LHCN-M2 (cell line): ENCODE results near the gene GSTP1. TPM values are rescaled to one million over a fixed set of nuclear protein-coding genes. Genes with fewer than 3 reads are reported as not detected.
"Not testable (repeated sequence)": the region's sequence is repeated elsewhere in the genome, so short reads cannot be mapped to it uniquely, and the experiment has no call there.

Source experiments
- DNase-seq: peaks from one replicate; pipeline ENCODE4 v3.0.0-alpha.2; 2012; ENCODE audit warnings: low read depth
- polyA plus RNA-seq: library from polyadenylated mRNA; unstranded; fragments of >200 nt; gene quantifications from one replicate; pipeline ENCODE4 v1.2.1, GENCODE V29; 2012; ENCODE audit warnings: missing spikeins
- total RNA-seq: library from RNA; depleted of rRNA; stranded (reverse); fragments of >200 nt; gene quantifications from 2 replicates; pipeline ENCODE4 v1.2.3, GENCODE V29; 2014; rRNA removed

Gene GSTP1
- total RNA-seq, result 446 and 608 TPM in 2 replicates
- 1,046 TPM for polyA plus RNA-seq

GRCh38 chr11:67583247-67584204 lies at the start of gene GSTP1:
TSS of gene GSTP1 (plus strand) at chr11:67583812. CDS start at chr11:67583844, 32 bp downstream.
- peak; percentile 88 for DNase-seq

GRCh38 chr11:67534070-67534679 lies 49.4 kb upstream of the GSTP1 start:
- DNase-seq, result peak; percentile 27

DNA sequence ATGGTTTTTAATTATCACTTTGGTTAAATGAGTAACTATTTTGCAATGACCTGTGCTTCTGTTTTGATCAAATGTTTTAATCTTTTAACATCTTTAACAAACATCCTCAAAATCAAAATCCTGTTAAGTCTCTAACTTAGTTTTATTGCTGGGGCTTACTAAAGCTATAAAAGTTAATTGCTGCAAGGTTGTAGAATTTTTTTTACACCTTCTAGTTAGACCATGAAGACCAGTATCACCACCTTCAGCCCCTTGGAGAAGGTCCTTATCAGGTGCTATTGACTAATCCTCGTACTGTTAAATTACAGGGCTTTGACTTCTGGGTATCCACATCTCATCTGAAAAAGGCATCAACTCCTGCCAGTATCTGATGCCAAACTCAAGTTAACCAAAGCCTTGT lies 48.1 kb upstream of the GSTP1 start:
- DNase-seq, result no peak

DNA sequence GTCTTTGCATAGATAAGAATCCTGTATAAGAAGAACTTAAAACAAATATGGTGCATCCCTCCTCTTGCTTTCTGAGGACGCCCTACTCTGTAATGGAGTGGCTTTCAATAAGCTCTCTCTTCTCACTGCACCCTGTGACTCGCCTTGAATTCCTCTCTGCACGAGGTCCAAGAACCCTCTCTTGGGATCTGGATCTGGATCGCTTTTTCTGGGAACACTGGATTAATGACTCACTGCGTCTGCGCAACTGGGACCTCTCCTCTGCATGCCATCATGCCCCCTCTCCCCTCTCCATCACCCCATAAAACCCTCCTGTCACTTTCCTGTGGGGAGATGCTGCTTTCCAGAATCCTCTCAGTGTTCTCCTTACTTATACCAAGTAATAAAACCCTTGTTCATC lies 45.3 kb upstream of the GSTP1 start:
- DNase-seq, result no peak

GRCh38 chr11:67538823-67539505 lies 44.6 kb upstream of the GSTP1 start:
- DNase-seq, result no peak

GRCh38 chr11:67539550-67539949 lies 44.1 kb upstream of the GSTP1 start:
- peak; percentile 10 for DNase-seq

DNA sequence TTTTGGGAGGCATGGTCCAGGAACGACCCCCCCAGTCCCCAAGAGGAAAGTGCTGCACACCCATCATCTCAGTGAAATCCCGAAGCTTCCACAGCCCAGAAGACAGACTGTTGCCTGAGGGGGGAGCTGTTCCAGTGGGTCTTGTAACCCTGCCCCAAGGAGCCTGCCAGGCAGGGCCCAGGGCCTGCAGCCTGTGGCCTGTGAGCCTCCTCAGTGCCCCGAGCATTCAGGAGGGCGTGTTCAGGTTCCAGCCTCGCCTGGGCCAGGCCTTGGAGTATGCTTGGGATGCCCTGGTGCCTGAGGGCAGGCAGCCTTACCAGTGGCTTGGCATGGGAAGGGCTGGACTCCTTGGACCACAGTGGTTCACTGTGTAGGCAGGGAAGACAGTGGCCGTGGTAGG lies 42.4 kb upstream of the GSTP1 start:
- DNase-seq, result no peak

DNA sequence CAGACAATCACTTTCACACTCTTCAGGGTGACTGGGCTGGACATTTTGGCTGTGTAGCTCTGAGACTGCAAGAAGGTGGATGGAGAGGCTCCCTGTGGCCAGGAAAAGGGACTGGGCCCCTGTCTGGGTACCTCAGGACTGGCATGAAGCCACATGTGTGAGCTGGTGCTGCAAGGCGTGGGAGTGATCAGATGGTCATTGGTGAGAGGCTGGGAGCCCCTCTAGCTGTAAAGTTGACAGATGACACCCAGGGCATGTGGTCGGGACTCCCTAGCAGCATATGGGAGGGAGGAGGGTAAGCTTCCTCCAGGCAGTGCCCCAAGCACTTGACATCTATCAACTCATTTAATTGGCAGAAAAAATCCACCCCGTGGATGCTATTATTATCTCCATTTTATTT lies 41.4 kb upstream of the GSTP1 start:
- DNase-seq, result no peak

DNA sequence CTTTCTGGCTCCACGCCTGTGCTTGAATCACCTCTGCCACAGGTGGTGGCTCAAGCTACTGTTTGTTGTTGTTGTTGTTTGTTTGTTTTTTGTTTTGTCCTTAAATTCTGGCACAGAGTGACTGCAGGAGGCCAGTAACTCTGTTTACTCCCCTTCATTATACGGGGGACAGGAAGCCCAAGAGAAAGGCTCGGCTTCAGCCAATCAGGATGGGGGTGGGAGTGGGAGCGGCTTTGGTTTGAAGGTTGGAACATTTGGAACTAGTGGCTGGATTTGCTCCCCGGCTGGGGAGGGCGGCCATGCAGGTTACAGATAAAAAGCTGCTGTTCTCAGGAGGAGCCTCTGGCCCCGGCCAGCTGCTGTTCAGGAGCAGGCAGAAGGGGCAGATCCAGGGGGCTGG lies 40.6 kb upstream of the GSTP1 start:
- no peak for DNase-seq

DNA sequence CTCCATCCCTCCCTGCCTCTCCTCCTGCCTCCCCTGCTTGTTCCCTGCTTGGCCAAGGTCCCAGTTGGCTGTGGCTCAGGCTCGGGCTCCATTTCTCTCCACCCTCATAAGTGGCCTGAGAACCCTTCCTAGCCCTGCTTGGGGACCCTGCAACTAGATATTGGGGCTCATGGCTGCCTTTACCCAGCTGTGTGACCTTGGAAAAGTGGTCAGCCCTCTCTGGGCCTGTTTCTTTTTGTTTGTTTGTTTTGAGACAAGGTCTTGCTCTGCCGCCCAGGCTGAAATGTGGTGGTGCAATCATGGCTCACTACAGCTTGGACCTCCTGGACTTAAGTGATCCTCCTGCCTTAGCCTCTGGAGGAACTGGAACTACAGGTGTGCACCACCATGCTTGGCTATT lies 40.0 kb upstream of the GSTP1 start:
- DNase-seq, result no peak

DNA sequence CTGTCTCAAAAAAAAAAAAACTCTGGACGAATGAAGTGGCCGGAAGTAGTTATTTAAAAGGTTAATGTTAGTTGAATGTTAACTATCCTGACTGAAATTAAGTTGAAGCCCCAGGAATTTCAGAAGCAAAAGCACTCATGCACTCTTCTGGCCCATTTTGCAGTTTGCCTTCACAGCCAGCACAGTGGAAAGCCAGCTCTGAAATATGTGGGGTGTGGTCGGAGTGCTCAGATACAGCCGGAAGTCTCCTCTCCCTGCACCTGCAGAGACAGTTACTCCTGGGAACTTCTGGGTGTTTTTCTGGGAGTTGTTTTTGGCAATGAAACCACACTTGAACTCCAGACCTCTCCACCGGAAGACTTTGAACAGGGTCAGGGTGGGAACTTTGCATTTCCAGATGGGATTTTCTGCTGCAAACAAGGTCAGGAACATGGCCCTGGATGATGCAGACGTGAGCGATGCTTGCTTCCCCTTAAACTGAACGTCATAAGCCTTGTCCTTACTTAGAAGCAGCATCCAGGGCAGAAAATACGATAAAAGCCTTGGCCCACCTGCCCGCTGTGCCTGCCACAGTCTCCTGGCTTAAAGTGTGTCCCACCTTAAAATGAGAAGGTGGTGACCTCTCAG lies 38.9 kb upstream of the GSTP1 start:
- DNase-seq, result no peak

GRCh38 chr11:67545280-67545679 lies 38.3 kb upstream of the GSTP1 start:
- no peak for DNase-seq

GRCh38 chr11:67548112-67548511 lies 35.5 kb upstream of the GSTP1 start:
- not testable (repeated sequence) for DNase-seq

GRCh38 chr11:67548555-67549110 lies 35.0 kb upstream of the GSTP1 start:
- DNase-seq, result no peak

GRCh38 chr11:67551127-67551526 lies 32.5 kb upstream of the GSTP1 start:
- no peak for DNase-seq

DNA sequence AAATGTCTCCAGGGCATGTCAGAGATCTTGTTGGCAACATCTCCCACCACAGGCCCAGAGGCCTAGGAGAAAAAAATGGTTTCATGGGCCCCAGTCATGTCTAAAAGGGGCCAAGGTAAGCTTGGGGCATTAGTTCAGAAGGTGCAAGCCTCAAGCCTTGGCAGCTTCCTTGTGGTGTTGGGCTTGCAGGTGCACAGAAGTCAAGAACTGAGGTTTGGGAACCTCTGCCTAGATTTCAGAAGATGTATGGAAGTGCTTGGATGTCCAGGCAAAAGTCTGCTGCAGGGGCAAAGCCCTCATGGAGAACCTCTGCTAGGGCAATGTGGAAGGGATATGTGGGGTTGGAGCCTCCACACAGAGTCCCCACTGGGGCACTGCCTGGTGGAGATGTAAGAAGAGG lies 31.9 kb upstream of the GSTP1 start:
- DNase-seq, result not testable (repeated sequence)

GRCh38 chr11:67556244-67556643 lies 27.4 kb upstream of the GSTP1 start:
- DNase-seq, result no peak

- no peak for DNase-seq
Measured at GRCh38 chr11:67558084-67558772, 25.4 kb upstream of the GSTP1 start.

DNA sequence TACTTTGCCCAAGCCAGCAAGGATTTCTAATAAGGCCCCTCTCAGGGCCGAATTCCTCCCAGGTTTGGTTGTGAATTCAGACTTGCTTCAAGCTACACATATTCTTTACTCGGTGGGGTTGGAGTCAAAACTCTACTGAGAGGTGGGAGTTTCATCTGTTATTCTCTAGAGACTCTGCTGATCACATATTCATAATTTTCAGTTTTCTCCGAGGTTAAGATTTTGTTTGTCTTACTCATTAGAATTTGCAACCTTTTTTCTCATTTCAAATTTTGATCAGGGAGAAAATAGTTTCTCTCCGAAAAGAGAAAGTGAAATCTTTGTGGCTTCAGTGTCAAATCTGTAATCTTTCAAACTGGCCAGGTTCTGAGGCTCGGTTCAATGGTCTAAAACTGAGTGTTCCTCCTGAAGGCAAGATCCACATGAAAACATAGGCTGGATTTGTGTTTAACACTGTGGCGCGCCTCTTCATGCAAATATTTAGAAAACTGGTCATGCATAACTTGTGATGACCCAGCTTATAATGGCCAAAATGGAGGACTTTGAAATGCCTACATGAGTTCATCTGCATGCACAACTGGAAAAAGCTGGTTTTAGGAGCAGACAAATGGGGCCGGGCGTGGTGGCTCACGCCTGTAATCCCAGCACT lies 21.5 kb upstream of the GSTP1 start:
- no peak for DNase-seq

DNA sequence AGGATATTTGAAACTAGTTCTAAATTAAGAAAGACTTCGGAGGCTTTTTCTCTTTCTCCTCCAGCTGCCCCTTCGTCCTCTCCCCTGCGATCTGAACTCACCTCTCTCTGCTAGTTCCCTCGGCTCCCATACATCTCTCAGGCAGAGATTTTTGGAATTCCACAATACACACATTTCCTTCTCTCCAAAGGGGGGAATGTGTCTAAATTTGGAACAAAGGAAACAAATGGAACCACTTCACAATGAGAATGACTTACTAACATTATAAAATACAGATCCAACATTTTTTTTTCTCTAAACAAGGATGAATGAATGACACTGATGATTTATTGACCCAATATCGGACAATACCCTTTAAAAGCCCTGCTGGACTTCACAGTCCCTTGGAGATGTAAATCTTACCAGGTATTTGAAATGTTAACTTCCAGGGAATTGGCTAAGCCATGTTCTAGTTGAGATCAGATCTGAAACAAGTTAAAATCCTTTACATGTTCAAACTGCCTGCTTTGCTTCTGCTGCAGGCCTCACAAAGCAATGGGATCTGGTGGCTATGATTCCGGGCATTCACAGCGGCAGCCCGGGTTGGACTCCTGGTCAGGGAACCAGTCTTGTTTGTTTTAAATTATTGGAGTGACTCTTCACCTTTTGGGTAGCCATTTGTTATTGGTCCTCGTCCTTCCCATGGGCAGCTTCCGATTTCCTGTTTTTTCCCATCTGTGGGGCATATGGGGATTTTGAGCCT lies 20.5 kb upstream of the GSTP1 start:
- no peak for DNase-seq
